SU-DHL-6 (cell line): ENCODE data around the gene SCD5.

Experiments used
- H2AFZ ChIP-seq: fragments of 200-600 bp; sonication (generic); 2 replicates; pipeline ENCODE4 v1.6.1; 2014; ENCODE audit warnings: low read depth, mild to moderate bottlenecking, moderate library complexity, mixed read lengths, antibody characterized with exemption, low read length; ENCODE audit not compliant: severe bottlenecking
- H3F3A ChIP-seq: fragments of 200-600 bp; shearing (Covaris generic); 2 replicates; pipeline ENCODE4 v1.6.0; 2016; ENCODE audit warnings: antibody characterized with exemption, mild to moderate bottlenecking; ENCODE audit not compliant: insufficient read depth
- H3K27ac ChIP-seq: fragments of 200-600 bp; sonication (generic); 2 replicates; pipeline ENCODE4 v1.5.1; 2016; ENCODE audit warnings: low read depth, mild to moderate bottlenecking, low read length, moderate library complexity, mixed read lengths
- H3K27me3 ChIP-seq: fragments of 200-600 bp; sonication (generic), shearing (Covaris generic); 2 replicates; pipeline ENCODE4 v1.6.0; 2014; ENCODE audit warnings: mild to moderate bottlenecking, low read length
- H3K36me3 ChIP-seq: fragments of 200-600 bp; sonication (generic); 2 replicates; pipeline ENCODE4 v1.6.1; 2014; ENCODE audit warnings: mild to moderate bottlenecking, low read length, mixed read lengths
- H3K4me2 ChIP-seq: fragments of 300-600, 200-600 bp; shearing (Covaris generic), sonication (generic); 2 replicates; pipeline ENCODE4 v1.6.0; 2014; ENCODE audit warnings: low read length, low read depth, mild to moderate bottlenecking; ENCODE audit not compliant: poor library complexity, severe bottlenecking
- H3K4me3 ChIP-seq: fragments of 200-600 bp; sonication (generic); 2 replicates; pipeline ENCODE4 v1.5.1; 2014; ENCODE audit warnings: antibody characterized with exemption, low read length, mild to moderate bottlenecking, mixed read lengths; ENCODE audit not compliant: insufficient read depth, poor library complexity, severe bottlenecking
- H3K79me2 ChIP-seq: fragments of 200-600 bp; sonication (generic); 2 replicates; pipeline ENCODE4 v1.6.1; 2014; ENCODE audit warnings: mild to moderate bottlenecking, low read length, moderate library complexity; ENCODE audit not compliant: insufficient read depth
- H3K9ac ChIP-seq: fragments of 200-600 bp; sonication (generic); 2 replicates; pipeline ENCODE4 v1.7.0; 2014; ENCODE audit warnings: mild to moderate bottlenecking, low read length
- H3K9me2 ChIP-seq: fragments of 200-600 bp; sonication (generic); replicated peaks from 2 replicates; pipeline ENCODE4 v1.6.1; 2014; ENCODE audit warnings: low read length; ENCODE audit not compliant: insufficient read depth
- H3K9me3 ChIP-seq: fragments of 200-600 bp; sonication (generic); 2 replicates; pipeline ENCODE4 v1.6.1; 2014; ENCODE audit warnings: low read length, mixed read lengths; ENCODE audit not compliant: insufficient read depth
- H4K20me1 ChIP-seq: fragments of 200-600 bp; sonication (generic); 2 replicates; pipeline ENCODE4 v1.6.1; 2014; ENCODE audit warnings: low read depth, mild to moderate bottlenecking, antibody characterized with exemption, low read length, moderate library complexity, mixed read lengths
- EZH2phosphoT487 ChIP-seq: fragments of 200-600 bp; sonication (generic), shearing (Covaris generic); conservative IDR thresholded peaks from 2 replicates; pipeline ENCODE4 v1.6.1; 2018; ENCODE audit warnings: mild to moderate bottlenecking, antibody characterized with exemption, low read length, moderate library complexity, mixed read lengths
- TF ChIP-seq, protein P1 (sequence below): fragments of 200-600 bp; sonication (generic); IDR thresholded peaks from one replicate; pipeline ENCODE4 v1.5.1; 2017; ENCODE audit warnings: antibody characterized with exemption, mild to moderate bottlenecking, low read length, moderate library complexity; ENCODE audit not compliant: insufficient read depth, poor library complexity, severe bottlenecking

Gene SCD5

DNA sequence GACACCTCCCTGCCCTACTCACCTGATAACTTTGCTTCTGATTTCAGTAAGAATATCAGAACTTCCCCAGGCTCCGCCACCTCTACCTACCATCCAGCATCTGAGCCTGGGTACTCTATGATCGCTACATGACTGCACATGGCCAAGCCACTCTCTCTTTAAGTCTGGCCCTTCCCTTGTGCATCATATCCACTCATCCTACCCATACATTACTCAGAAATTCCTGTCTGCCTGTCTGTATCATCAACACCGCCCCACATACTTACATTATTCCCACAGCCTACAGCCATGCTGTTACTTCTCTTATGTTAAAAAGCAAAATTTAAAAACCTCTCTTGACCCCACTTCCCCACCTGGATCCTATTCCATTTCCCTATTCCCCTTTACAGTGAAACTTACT lies 84.7 kb downstream of the SCD5 start:
- no peaks in the 10 kb centered on the region for H3K27me3 ChIP-seq
- H3K27ac ChIP-seq: no peak overlapping the region
- H3K9me3 ChIP-seq: no peaks in the 10 kb centered on the region
- no peaks in the 10 kb centered on the region for H3K79me2 ChIP-seq
- H3K9me2 ChIP-seq: no peaks in the 10 kb centered on the region
- TF ChIP-seq EZH2phosphoT487: no peak
- H4K20me1 ChIP-seq: no peaks in the 10 kb centered on the region
- no peak overlapping the region for H2AFZ ChIP-seq
- H3K9ac ChIP-seq: no peak overlapping the region
- H3K36me3 ChIP-seq: no peaks in the 10 kb centered on the region
- H3F3A ChIP-seq: no peaks in the 10 kb centered on the region
- no peak overlapping the region for H3K4me2 ChIP-seq
- no peak overlapping the region for H3K4me3 ChIP-seq

DNA sequence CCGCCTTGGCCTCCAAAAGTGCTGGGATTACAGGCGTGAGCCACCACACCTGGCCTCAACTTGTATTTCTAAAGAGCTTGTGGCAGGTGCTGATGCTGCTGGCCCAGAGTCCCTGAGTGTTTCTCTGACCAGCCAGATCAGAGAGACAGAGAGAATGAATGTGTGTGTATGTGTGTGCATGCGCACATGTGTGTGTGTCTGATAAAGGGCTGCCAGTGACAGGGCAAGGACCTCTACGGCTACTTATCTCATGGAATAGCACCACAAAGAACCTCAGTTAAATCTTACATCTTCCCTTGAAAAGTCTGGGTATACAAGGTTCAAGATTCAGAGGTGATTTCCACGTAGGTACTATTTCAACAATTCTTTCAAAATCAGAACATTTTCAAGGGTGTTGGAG lies 86.0 kb downstream of the SCD5 start:
- H3K9me2 ChIP-seq: no peaks in the 10 kb centered on the region
- no peak for TF ChIP-seq EZH2phosphoT487
- TF ChIP-seq, protein P1, sequence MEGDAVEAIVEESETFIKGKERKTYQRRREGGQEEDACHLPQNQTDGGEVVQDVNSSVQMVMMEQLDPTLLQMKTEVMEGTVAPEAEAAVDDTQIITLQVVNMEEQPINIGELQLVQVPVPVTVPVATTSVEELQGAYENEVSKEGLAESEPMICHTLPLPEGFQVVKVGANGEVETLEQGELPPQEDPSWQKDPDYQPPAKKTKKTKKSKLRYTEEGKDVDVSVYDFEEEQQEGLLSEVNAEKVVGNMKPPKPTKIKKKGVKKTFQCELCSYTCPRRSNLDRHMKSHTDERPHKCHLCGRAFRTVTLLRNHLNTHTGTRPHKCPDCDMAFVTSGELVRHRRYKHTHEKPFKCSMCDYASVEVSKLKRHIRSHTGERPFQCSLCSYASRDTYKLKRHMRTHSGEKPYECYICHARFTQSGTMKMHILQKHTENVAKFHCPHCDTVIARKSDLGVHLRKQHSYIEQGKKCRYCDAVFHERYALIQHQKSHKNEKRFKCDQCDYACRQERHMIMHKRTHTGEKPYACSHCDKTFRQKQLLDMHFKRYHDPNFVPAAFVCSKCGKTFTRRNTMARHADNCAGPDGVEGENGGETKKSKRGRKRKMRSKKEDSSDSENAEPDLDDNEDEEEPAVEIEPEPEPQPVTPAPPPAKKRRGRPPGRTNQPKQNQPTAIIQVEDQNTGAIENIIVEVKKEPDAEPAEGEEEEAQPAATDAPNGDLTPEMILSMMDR: no peak
- H3K36me3 ChIP-seq: no peaks in the 10 kb centered on the region
- H3K4me3 ChIP-seq: no peak overlapping the region
- H3F3A ChIP-seq: no peaks in the 10 kb centered on the region
- H3K9ac ChIP-seq: no peak overlapping the region
- no peaks in the 10 kb centered on the region for H3K79me2 ChIP-seq
- no peak overlapping the region for H3K4me2 ChIP-seq
- H4K20me1 ChIP-seq: no peaks in the 10 kb centered on the region
- no peaks in the 10 kb centered on the region for H3K27me3 ChIP-seq
- H3K9me3 ChIP-seq: no peaks in the 10 kb centered on the region
- H3K27ac ChIP-seq: no peak overlapping the region
- no peak overlapping the region for H2AFZ ChIP-seq

DNA sequence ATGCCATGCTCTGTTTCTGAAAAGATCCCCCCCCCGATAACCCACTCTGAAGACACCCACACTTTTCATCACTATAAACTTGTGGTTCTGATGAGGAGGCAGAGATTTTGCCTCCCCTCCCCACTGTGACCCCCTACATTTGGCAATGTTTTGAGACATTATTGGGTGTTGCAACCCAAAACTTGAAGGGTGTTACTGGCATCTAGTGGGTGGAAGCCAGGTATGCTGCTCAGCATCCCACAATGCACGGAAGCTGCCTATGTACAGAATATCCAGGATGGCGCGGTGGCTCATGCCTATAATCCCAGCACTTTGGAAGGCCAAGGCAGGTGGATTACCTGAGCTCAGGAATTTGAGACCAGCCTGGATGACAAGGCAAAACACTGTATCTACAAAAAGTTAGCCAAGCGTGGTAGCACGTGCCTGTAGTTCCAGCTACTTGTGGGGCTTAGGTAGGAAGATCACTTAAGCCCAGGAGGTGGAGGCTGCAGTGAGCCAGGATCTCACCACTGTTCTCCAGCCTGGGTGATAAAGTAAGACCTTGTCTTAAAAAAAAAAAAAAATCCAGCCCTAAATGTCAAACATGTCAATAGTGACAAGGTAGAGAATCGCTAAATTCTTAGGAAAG lies 87.3 kb downstream of the SCD5 start:
- Histone ChIP-seq H3K9me3 (no peaks in the 10 kb centered on the region), H2AFZ (no peak overlapping the region), H3K36me3 (no peaks in the 10 kb centered on the region), H3K4me2 (no peak overlapping the region), H3K4me3 (no peak overlapping the region), H3K27me3 (no peaks in the 10 kb centered on the region), H3F3A (no peaks in the 10 kb centered on the region), H3K9ac (no peak overlapping the region), H4K20me1 (no peaks in the 10 kb centered on the region), H3K27ac (no peak overlapping the region), H3K79me2 (no peaks in the 10 kb centered on the region), H3K9me2 (no peaks in the 10 kb centered on the region)
- TF ChIP-seq, protein P1: no peak
- no peak for TF ChIP-seq EZH2phosphoT487

DNA sequence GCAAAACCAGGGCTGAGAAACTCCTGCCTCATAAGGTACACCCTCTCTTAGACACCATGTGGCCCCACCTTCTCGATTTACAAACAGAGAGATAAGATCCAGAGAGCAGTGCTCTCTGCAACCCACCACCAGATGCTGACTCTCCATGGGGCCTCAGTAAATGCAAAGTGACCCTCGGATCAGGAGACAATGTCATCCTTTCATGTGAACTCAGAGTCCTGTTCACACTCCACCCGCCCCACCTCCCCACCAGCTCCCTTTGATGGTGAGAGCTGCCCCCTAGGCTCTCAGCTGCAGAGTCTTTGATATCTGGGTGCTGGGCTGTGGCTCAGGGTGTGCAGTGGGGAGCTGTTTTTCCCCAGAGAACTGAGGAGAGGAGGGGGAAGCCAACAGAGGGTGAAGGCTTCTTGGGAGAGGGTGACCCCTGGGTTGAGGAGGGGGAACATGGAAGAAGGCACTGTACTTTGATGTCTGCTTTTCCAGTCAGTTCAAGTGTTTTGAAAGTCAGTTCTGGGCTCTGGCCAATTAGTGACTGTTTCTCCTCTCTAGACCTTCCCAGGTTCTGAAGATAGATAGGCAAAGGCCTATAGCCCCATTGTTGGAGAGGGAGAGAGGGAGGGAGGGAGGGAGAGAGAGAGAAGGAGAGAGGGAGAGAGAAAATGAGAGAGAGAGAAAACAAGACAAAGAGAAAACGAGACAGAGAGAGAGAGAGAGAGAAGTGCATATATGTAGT lies 88.2 kb downstream of the SCD5 start:
- no peaks in the 10 kb centered on the region for H3K27me3 ChIP-seq
- H3K9ac ChIP-seq: no peak overlapping the region
- TF ChIP-seq, protein P1: no peak
- no peak for TF ChIP-seq EZH2phosphoT487
- no peak overlapping the region for H3K27ac ChIP-seq
- no peak overlapping the region for H2AFZ ChIP-seq
- no peaks in the 10 kb centered on the region for H3K79me2 ChIP-seq
- H4K20me1 ChIP-seq: no peaks in the 10 kb centered on the region
- no peaks in the 10 kb centered on the region for H3K36me3 ChIP-seq
- no peaks in the 10 kb centered on the region for H3K9me3 ChIP-seq
- no peak overlapping the region for H3K4me3 ChIP-seq
- H3K4me2 ChIP-seq: no peak overlapping the region
- no peaks in the 10 kb centered on the region for H3F3A ChIP-seq
- H3K9me2 ChIP-seq: no peaks in the 10 kb centered on the region
